Measurements from ENCODE around the gene PDE8B. TPM values are rescaled to one million over a fixed set of nuclear protein-coding genes. Genes with fewer than 3 reads are reported as not detected.
"Not testable (repeated sequence)": the region's sequence is repeated elsewhere in the genome, so short reads cannot be mapped to it uniquely, and the experiment has no call there.

PDE8B gene
- total RNA-seq, 2 experiments from 2014 or later, result 0.05 TPM; not detected in 1

- peaks cover 34% of the 10 kb centered on the region for H3K36me3 Mint-ChIP-seq (ENCODE audit: low read depth)
- H3K4me3 Mint-ChIP-seq, H3K9me3 Mint-ChIP-seq, H3K27me3 Mint-ChIP-seq, DNase-seq, POLR2A ChIA-PET, CTCF ChIA-PET, H3K27ac Mint-ChIP-seq, H3K4me1 Mint-ChIP-seq: not testable (repeated sequence)
Observed at GRCh38 chr5:77475041-77475440, 264.6 kb downstream of the PDE8B start.

Other genes with a start within 250 kb of the PDE8B start
- gene AGGF1, start 180.3 kb upstream of the PDE8B start, total RNA-seq, result 10 to 100 TPM; 26.4 to 28.6 TPM
- gene ZBED3, start 123.4 kb upstream of the PDE8B start, total RNA-seq, result under 1 TPM; 0.45 to 0.85 TPM

All from activated CD4-positive, alpha-beta memory T cell treated with anti-CD3 and anti-CD28 coated beads, Interleukin-2, amount 10 ng/mL, durations not matched to agents 7 days and 5 days (primary cell).